ENCODE data around the gene TRIM22. TPM values are rescaled to one million over a fixed set of nuclear protein-coding genes. Genes with fewer than 3 reads are reported as not detected.
"Not testable (repeated sequence)": the region's sequence is repeated elsewhere in the genome, so short reads cannot be mapped to it uniquely, and the experiment has no call there.

Gene TRIM22
- total RNA-seq, result 10 to 100 TPM; 10.9 to 64.8 (median 25.4) TPM

- Histone ChIP-seq H3K9me3 (no peaks in the 10 kb centered on the region), H3K36me3 (no peaks in the 10 kb centered on the region), H3K27ac (peak within 1 kb of the TSS; percentile 86 to 98), H3K4me1 (no peaks in the 10 kb centered on the region), H3K27me3 (no peaks in the 10 kb centered on the region), H3K4me3 (peak within 1 kb of the TSS; percentile 41 to 47)
- peak; percentile 37 to 44 for DNase-seq
- no peak for TF ChIP-seq CTCF (IDR thresholded peaks at IDR 0.05)
- TF ChIP-seq POLR2A (IDR thresholded peaks at IDR 0.05), result peak; percentile 14 to 19
- intact Hi-C loops (cut with DNase I; ENCODE audit: low total_unique reads), result no loop called here
Measured at GRCh38 chr11:5689551-5689983, at the start of gene TRIM22. Gene TRIM22, plus strand, starts transcription at chr11:5689790. Its CDS starts 6,443 bp downstream, at chr11:5696233.

GRCh38 chr11:5639953-5640352 lies 49.6 kb upstream of the TRIM22 start:
- no peaks in the 10 kb centered on the region for H3K36me3 ChIP-seq
- intact Hi-C loops (cut with DNase I; ENCODE audit: low total_unique reads), result no loop called here
- no peaks in the 10 kb centered on the region for H3K27me3 ChIP-seq
- H3K4me3 ChIP-seq, result no peak overlapping the region
- no peak for TF ChIP-seq CTCF (IDR thresholded peaks at IDR 0.05)
- TF ChIP-seq POLR2A (IDR thresholded peaks at IDR 0.05), result no peak
- DNase-seq, result no peak
- no peaks in the 10 kb centered on the region for H3K9me3 ChIP-seq
- no peaks in the 10 kb centered on the region for H3K4me1 ChIP-seq
- no peak overlapping the region for H3K27ac ChIP-seq

- Histone ChIP-seq H3K36me3 (no peaks in the 10 kb centered on the region), H3K27me3 (no peaks in the 10 kb centered on the region)
Measured at GRCh38 chr11:5643585-5643984, 46.0 kb upstream of the TRIM22 start.

GRCh38 chr11:5646139-5646538 lies 43.5 kb upstream of the TRIM22 start:
- no peaks in the 10 kb centered on the region for H3K4me1 ChIP-seq
- no peaks in the 10 kb centered on the region for H3K36me3 ChIP-seq
- no peaks in the 10 kb centered on the region for H3K9me3 ChIP-seq
- H3K27ac ChIP-seq, result no peak overlapping the region
- no peak for TF ChIP-seq CTCF (IDR thresholded peaks at IDR 0.05)
- no peak for TF ChIP-seq POLR2A (IDR thresholded peaks at IDR 0.05)
- intact Hi-C loops (cut with DNase I; ENCODE audit: low total_unique reads), result no loop called here
- H3K4me3 ChIP-seq, result no peak overlapping the region
- H3K27me3 ChIP-seq, result no peaks in the 10 kb centered on the region
- DNase-seq, result no peak

More at GRCh38 chr11:5643585-5643984, 46.0 kb upstream of the TRIM22 start:
- Histone ChIP-seq H3K4me3 (no peak overlapping the region), H3K9me3 (no peaks in the 10 kb centered on the region), H3K4me1 (no peaks in the 10 kb centered on the region), H3K27ac (no peak overlapping the region)
- DNase-seq, result no peak
- intact Hi-C loops (cut with DNase I; ENCODE audit: low total_unique reads), result no loop called here
- TF ChIP-seq POLR2A (IDR thresholded peaks at IDR 0.05), result no peak
- no peak for TF ChIP-seq CTCF (IDR thresholded peaks at IDR 0.05)

GRCh38 chr11:5655474-5655873 lies 34.1 kb upstream of the TRIM22 start:
- H3K4me1 ChIP-seq, result no peaks in the 10 kb centered on the region
- DNase-seq, result no peak
- H3K4me3 ChIP-seq, result no peak overlapping the region
- H3K36me3 ChIP-seq, result no peaks in the 10 kb centered on the region
- TF ChIP-seq CTCF (IDR thresholded peaks at IDR 0.05) (no peak), POLR2A (IDR thresholded peaks at IDR 0.05) (no peak)
- no peak overlapping the region for H3K27ac ChIP-seq
- intact Hi-C loops (cut with DNase I; ENCODE audit: low total_unique reads), result no loop called here
- H3K27me3 ChIP-seq, result no peaks in the 10 kb centered on the region
- H3K9me3 ChIP-seq, result no peaks in the 10 kb centered on the region

GRCh38 chr11:5656956-5657355 lies 32.6 kb upstream of the TRIM22 start:
- H3K36me3 ChIP-seq; intact Hi-C loops (cut with DNase I; ENCODE audit: low total_unique reads); H3K4me1 ChIP-seq: not testable (repeated sequence)

More at GRCh38 chr11:5656956-5657355, 32.6 kb upstream of the TRIM22 start:
- H3K9me3 ChIP-seq, H3K27me3 ChIP-seq, DNase-seq, H3K4me3 ChIP-seq, H3K27ac ChIP-seq: not testable (repeated sequence)

Measured in uterus (tissue), 4 donors.